ENCODE data around the gene FNDC3B. TPM values are rescaled to one million over a fixed set of nuclear protein-coding genes. Genes with fewer than 3 reads are reported as not detected.

FNDC3B gene
- total RNA-seq, 1 donor from 2014 or later, result 24.7 TPM

- intact Hi-C loops (cut with micrococcal nuclease), result no loop called here
- H3K9me3 Mint-ChIP-seq, result no peaks in the 10 kb centered on the region
- no peaks in the 10 kb centered on the region for H3K36me3 Mint-ChIP-seq (ENCODE audit: low read depth)
- no peak overlapping the region for H3K4me3 Mint-ChIP-seq (ENCODE audit: low read depth)
- no peak for DNase-seq (ENCODE audit: low spot score)
- no peak overlapping the region for H3K27ac Mint-ChIP-seq
- no peaks in the 10 kb centered on the region for H3K4me1 Mint-ChIP-seq (ENCODE audit: low read depth)
- H3K27me3 Mint-ChIP-seq (ENCODE audit: low read depth), result no peaks in the 10 kb centered on the region
These were observed 330.3 kb downstream of the FNDC3B start for GRCh38 chr3:172369590-172370259.

- intact Hi-C loops (cut with micrococcal nuclease), result no loop called here
- Mint-ChIP-seq H3K27ac (no peak overlapping the region), H3K4me1 (ENCODE audit: low read depth) (no peaks in the 10 kb centered on the region), H3K4me3 (ENCODE audit: low read depth) (no peak overlapping the region), H3K27me3 (ENCODE audit: low read depth) (no peaks in the 10 kb centered on the region), H3K36me3 (ENCODE audit: low read depth) (no peaks in the 10 kb centered on the region), H3K9me3 (no peaks in the 10 kb centered on the region)
- DNase-seq (ENCODE audit: low spot score), result no peak
These were observed 331.0 kb downstream of the FNDC3B start for GRCh38 chr3:172370419-172370818.

- H3K4me1 Mint-ChIP-seq (ENCODE audit: low read depth), result no peaks in the 10 kb centered on the region
- intact Hi-C loops (cut with micrococcal nuclease), result no loop called here
- H3K27ac Mint-ChIP-seq, result no peak overlapping the region
- no peaks in the 10 kb centered on the region for H3K27me3 Mint-ChIP-seq (ENCODE audit: low read depth)
- no peaks in the 10 kb centered on the region for H3K36me3 Mint-ChIP-seq (ENCODE audit: low read depth)
- no peak for DNase-seq (ENCODE audit: low spot score)
- no peak overlapping the region for H3K4me3 Mint-ChIP-seq (ENCODE audit: low read depth)
- H3K9me3 Mint-ChIP-seq, result no peaks in the 10 kb centered on the region
These were observed 332.2 kb downstream of the FNDC3B start for GRCh38 chr3:172371544-172371943.

GRCh38 chr3:172372895-172373294, 333.5 kb downstream of the FNDC3B start:
- intact Hi-C loops (cut with micrococcal nuclease), result no loop called here
- DNase-seq (ENCODE audit: low spot score), result no peak
- no peak overlapping the region for H3K27ac Mint-ChIP-seq
- no peaks in the 10 kb centered on the region for H3K27me3 Mint-ChIP-seq (ENCODE audit: low read depth)
- H3K4me1 Mint-ChIP-seq (ENCODE audit: low read depth), result no peaks in the 10 kb centered on the region
- no peaks in the 10 kb centered on the region for H3K9me3 Mint-ChIP-seq
- H3K36me3 Mint-ChIP-seq (ENCODE audit: low read depth), result no peaks in the 10 kb centered on the region
- no peak overlapping the region for H3K4me3 Mint-ChIP-seq (ENCODE audit: low read depth)

GRCh38 chr3:172373912-172374311, 334.5 kb downstream of the FNDC3B start:
- DNase-seq (ENCODE audit: low spot score), result no peak
- Mint-ChIP-seq H3K27me3 (ENCODE audit: low read depth) (no peaks in the 10 kb centered on the region), H3K36me3 (ENCODE audit: low read depth) (peaks cover 5% of the 10 kb centered on the region), H3K27ac (no peak overlapping the region), H3K4me1 (ENCODE audit: low read depth) (no peaks in the 10 kb centered on the region), H3K9me3 (no peaks in the 10 kb centered on the region), H3K4me3 (ENCODE audit: low read depth) (no peak overlapping the region)
- intact Hi-C loops (cut with micrococcal nuclease), result no loop called here

GRCh38 chr3:172375206-172375850, 335.9 kb downstream of the FNDC3B start:
- no peaks in the 10 kb centered on the region for H3K9me3 Mint-ChIP-seq
- H3K4me3 Mint-ChIP-seq (ENCODE audit: low read depth), result no peak overlapping the region
- no peaks in the 10 kb centered on the region for H3K4me1 Mint-ChIP-seq (ENCODE audit: low read depth)
- peaks cover 18% of the 10 kb centered on the region for H3K36me3 Mint-ChIP-seq (ENCODE audit: low read depth)
- no peaks in the 10 kb centered on the region for H3K27me3 Mint-ChIP-seq (ENCODE audit: low read depth)
- H3K27ac Mint-ChIP-seq, result no peak overlapping the region
- intact Hi-C loops (cut with micrococcal nuclease), result no loop called here
- no peak for DNase-seq (ENCODE audit: low spot score)

GRCh38 chr3:172376402-172376801, 337.0 kb downstream of the FNDC3B start:
- intact Hi-C loops (cut with micrococcal nuclease), result no loop called here
- H3K27me3 Mint-ChIP-seq (ENCODE audit: low read depth), result no peaks in the 10 kb centered on the region
- H3K36me3 Mint-ChIP-seq (ENCODE audit: low read depth), result peaks cover 29% of the 10 kb centered on the region
- no peak overlapping the region for H3K4me3 Mint-ChIP-seq (ENCODE audit: low read depth)
- no peaks in the 10 kb centered on the region for H3K9me3 Mint-ChIP-seq
- no peaks in the 10 kb centered on the region for H3K4me1 Mint-ChIP-seq (ENCODE audit: low read depth)
- H3K27ac Mint-ChIP-seq, result no peak overlapping the region
- DNase-seq (ENCODE audit: low spot score), result no peak

- Mint-ChIP-seq H3K9me3 (no peaks in the 10 kb centered on the region), H3K27ac (no peak overlapping the region), H3K4me3 (ENCODE audit: low read depth) (no peak overlapping the region), H3K36me3 (ENCODE audit: low read depth) (peaks cover 34% of the 10 kb centered on the region), H3K4me1 (ENCODE audit: low read depth) (no peaks in the 10 kb centered on the region), H3K27me3 (ENCODE audit: low read depth) (no peaks in the 10 kb centered on the region)
- DNase-seq (ENCODE audit: low spot score), result no peak
- intact Hi-C loops (cut with micrococcal nuclease), result no loop called here
These were observed 337.5 kb downstream of the FNDC3B start for GRCh38 chr3:172376881-172377280.

- Mint-ChIP-seq H3K36me3 (ENCODE audit: low read depth) (peaks cover 44% of the 10 kb centered on the region), H3K4me1 (ENCODE audit: low read depth) (no peaks in the 10 kb centered on the region), H3K4me3 (ENCODE audit: low read depth) (no peak overlapping the region), H3K27me3 (ENCODE audit: low read depth) (no peaks in the 10 kb centered on the region), H3K27ac (no peak overlapping the region), H3K9me3 (peaks cover 6% of the 10 kb centered on the region)
- DNase-seq (ENCODE audit: low spot score), result no peak
- intact Hi-C loops (cut with micrococcal nuclease), result no loop called here
These were observed 339.1 kb downstream of the FNDC3B start for GRCh38 chr3:172378439-172378838.

- Mint-ChIP-seq H3K27me3 (ENCODE audit: low read depth) (no peaks in the 10 kb centered on the region), H3K4me1 (ENCODE audit: low read depth) (no peaks in the 10 kb centered on the region), H3K36me3 (ENCODE audit: low read depth) (peaks cover 44% of the 10 kb centered on the region), H3K4me3 (ENCODE audit: low read depth) (no peak overlapping the region), H3K27ac (no peak overlapping the region), H3K9me3 (peaks cover 6% of the 10 kb centered on the region)
- intact Hi-C loops (cut with micrococcal nuclease), result no loop called here
- DNase-seq (ENCODE audit: low spot score), result no peak
These were observed 340.0 kb downstream of the FNDC3B start for GRCh38 chr3:172379372-172379771.

- peaks cover 6% of the 10 kb centered on the region for H3K9me3 Mint-ChIP-seq
- H3K4me3 Mint-ChIP-seq (ENCODE audit: low read depth), result no peak overlapping the region
- H3K27ac Mint-ChIP-seq, result no peak overlapping the region
- peaks cover 44% of the 10 kb centered on the region for H3K36me3 Mint-ChIP-seq (ENCODE audit: low read depth)
- H3K4me1 Mint-ChIP-seq (ENCODE audit: low read depth), result no peaks in the 10 kb centered on the region
- intact Hi-C loops (cut with micrococcal nuclease), result no loop called here
- DNase-seq (ENCODE audit: low spot score), result no peak
- no peaks in the 10 kb centered on the region for H3K27me3 Mint-ChIP-seq (ENCODE audit: low read depth)
These were observed 341.3 kb downstream of the FNDC3B start for GRCh38 chr3:172380632-172381031.

GRCh38 chr3:172383306-172383796, 344.0 kb downstream of the FNDC3B start:
- DNase-seq (ENCODE audit: low spot score), result no peak
- Mint-ChIP-seq H3K4me3 (ENCODE audit: low read depth) (no peak overlapping the region), H3K27me3 (ENCODE audit: low read depth) (no peaks in the 10 kb centered on the region), H3K27ac (no peak overlapping the region), H3K4me1 (ENCODE audit: low read depth) (no peaks in the 10 kb centered on the region), H3K9me3 (peaks cover 6% of the 10 kb centered on the region), H3K36me3 (ENCODE audit: low read depth) (peaks cover 44% of the 10 kb centered on the region)
- intact Hi-C loops (cut with micrococcal nuclease), result no loop called here

- intact Hi-C loops (cut with micrococcal nuclease), result no loop called here
- DNase-seq (ENCODE audit: low spot score), result no peak
- Mint-ChIP-seq H3K4me3 (ENCODE audit: low read depth) (no peak overlapping the region), H3K9me3 (peaks cover 6% of the 10 kb centered on the region), H3K27ac (no peak overlapping the region), H3K4me1 (ENCODE audit: low read depth) (no peaks in the 10 kb centered on the region), H3K27me3 (ENCODE audit: low read depth) (no peaks in the 10 kb centered on the region), H3K36me3 (ENCODE audit: low read depth) (peaks cover 31% of the 10 kb centered on the region)
These were observed 345.5 kb downstream of the FNDC3B start for GRCh38 chr3:172384836-172385235.
